Measurements from ENCODE around the gene ENDOG.
A peak's percentile ranks its signal among the peaks of the same experiment; 100 is the strongest.
"Not testable (repeated sequence)": the region's sequence is repeated elsewhere in the genome, so short reads cannot be mapped to it uniquely, and the experiment has no call there.

ENDOG gene

GRCh38 chr9:128841694-128842492 is 23.6 kb downstream of the ENDOG start:
- H3K27me3 ChIP-seq (ENCODE audit: insufficient read depth, insufficient read length) = no peaks in the 10 kb centered on the region
- H3K4me3 ChIP-seq (ENCODE audit: insufficient read length, low read depth) = no peak overlapping the region
- no peak for DNase-seq (ENCODE audit: low read depth, low spot score)
- H3K9me3 ChIP-seq (ENCODE audit: insufficient read depth, low read length) = no peaks in the 10 kb centered on the region
- H3K9ac ChIP-seq (ENCODE audit: insufficient read length, low read depth) = no peak overlapping the region
- peaks cover 61% of the 10 kb centered on the region for H3K36me3 ChIP-seq (ENCODE audit: insufficient read depth, insufficient read length, low read length)
- no peak for TF ChIP-seq SUZ12 (IDR thresholded peaks at IDR 0.05; ENCODE audit: extremely low read depth, insufficient read depth, insufficient read length)
- TF ChIP-seq YY1 (IDR thresholded peaks at IDR 0.05; ENCODE audit: insufficient read depth, insufficient read length) = no peak
- TF ChIP-seq ZNF274 (IDR thresholded peaks at IDR 0.05; ENCODE audit: low read depth, low read length) = no peak
- H3K4me1 ChIP-seq (ENCODE audit: insufficient read depth, insufficient read length) = peaks cover 9% of the 10 kb centered on the region

- peaks cover 58% of the 10 kb centered on the region for H3K36me3 ChIP-seq (ENCODE audit: insufficient read depth, insufficient read length, low read length)
- not testable (repeated sequence) for H3K27me3 ChIP-seq (ENCODE audit: insufficient read depth, insufficient read length); H3K9me3 ChIP-seq (ENCODE audit: insufficient read depth, low read length); DNase-seq (ENCODE audit: low read depth, low spot score); H3K4me3 ChIP-seq (ENCODE audit: insufficient read length, low read depth); H3K4me1 ChIP-seq (ENCODE audit: insufficient read depth, insufficient read length); H3K9ac ChIP-seq (ENCODE audit: insufficient read length, low read depth)
Observed at GRCh38 chr9:128843171-128843570, 24.9 kb downstream of the ENDOG start.

- DNase-seq (ENCODE audit: low read depth, low spot score) = no peak
- no peak overlapping the region for H3K4me3 ChIP-seq (ENCODE audit: insufficient read length, low read depth)
- TF ChIP-seq ZNF274 (IDR thresholded peaks at IDR 0.05; ENCODE audit: low read depth, low read length) = no peak
- TF ChIP-seq SUZ12 (IDR thresholded peaks at IDR 0.05; ENCODE audit: extremely low read depth, insufficient read depth, insufficient read length) = no peak
- TF ChIP-seq YY1 (IDR thresholded peaks at IDR 0.05; ENCODE audit: insufficient read depth, insufficient read length) = no peak
- H3K36me3 ChIP-seq (ENCODE audit: insufficient read depth, insufficient read length, low read length) = peaks cover 46% of the 10 kb centered on the region
- peaks cover 9% of the 10 kb centered on the region for H3K4me1 ChIP-seq (ENCODE audit: insufficient read depth, insufficient read length)
- H3K27me3 ChIP-seq (ENCODE audit: insufficient read depth, insufficient read length) = no peaks in the 10 kb centered on the region
- H3K9ac ChIP-seq (ENCODE audit: insufficient read length, low read depth) = no peak overlapping the region
- H3K9me3 ChIP-seq (ENCODE audit: insufficient read depth, low read length) = peaks cover 9% of the 10 kb centered on the region; the same call in 1 of the 2 replicates
Observed at GRCh38 chr9:128845186-128845931, 27.1 kb downstream of the ENDOG start.

GRCh38 chr9:128846680-128847030 is 28.4 kb downstream of the ENDOG start:
- TF ChIP-seq YY1 (IDR thresholded peaks at IDR 0.05; ENCODE audit: insufficient read depth, insufficient read length) = no peak
- no peak for TF ChIP-seq ZNF274 (IDR thresholded peaks at IDR 0.05; ENCODE audit: low read depth, low read length)
- TF ChIP-seq SUZ12 (IDR thresholded peaks at IDR 0.05; ENCODE audit: extremely low read depth, insufficient read depth, insufficient read length) = no peak
- DNase-seq (ENCODE audit: low read depth, low spot score) = no peak
- peaks cover 9% of the 10 kb centered on the region for H3K4me1 ChIP-seq (ENCODE audit: insufficient read depth, insufficient read length)
- peaks cover 22% of the 10 kb centered on the region for H3K9me3 ChIP-seq (ENCODE audit: insufficient read depth, low read length)
- H3K4me3 ChIP-seq (ENCODE audit: insufficient read length, low read depth) = no peak overlapping the region
- peaks cover 41% of the 10 kb centered on the region for H3K36me3 ChIP-seq (ENCODE audit: insufficient read depth, insufficient read length, low read length)
- no peaks in the 10 kb centered on the region for H3K27me3 ChIP-seq (ENCODE audit: insufficient read depth, insufficient read length)
- H3K9ac ChIP-seq (ENCODE audit: insufficient read length, low read depth) = peak overlapping the region; percentile 32

- H3K9ac ChIP-seq (ENCODE audit: insufficient read length, low read depth) = no peak overlapping the region
- H3K27me3 ChIP-seq (ENCODE audit: insufficient read depth, insufficient read length) = no peaks in the 10 kb centered on the region
- H3K9me3 ChIP-seq (ENCODE audit: insufficient read depth, low read length) = peaks cover 28% of the 10 kb centered on the region
- H3K36me3 ChIP-seq (ENCODE audit: insufficient read depth, insufficient read length, low read length) = peaks cover 34% of the 10 kb centered on the region
- peaks cover 9% of the 10 kb centered on the region for H3K4me1 ChIP-seq (ENCODE audit: insufficient read depth, insufficient read length)
- no peak overlapping the region for H3K4me3 ChIP-seq (ENCODE audit: insufficient read length, low read depth)
- DNase-seq (ENCODE audit: low read depth, low spot score) = no peak
- TF ChIP-seq ZNF274 (IDR thresholded peaks at IDR 0.05; ENCODE audit: low read depth, low read length) = no peak
- no peak for TF ChIP-seq YY1 (IDR thresholded peaks at IDR 0.05; ENCODE audit: insufficient read depth, insufficient read length)
- TF ChIP-seq SUZ12 (IDR thresholded peaks at IDR 0.05; ENCODE audit: extremely low read depth, insufficient read depth, insufficient read length) = no peak
Observed at GRCh38 chr9:128847803-128848202, 29.5 kb downstream of the ENDOG start.

- not testable (repeated sequence) for DNase-seq (ENCODE audit: low read depth, low spot score); H3K27me3 ChIP-seq (ENCODE audit: insufficient read depth, insufficient read length); H3K9ac ChIP-seq (ENCODE audit: insufficient read length, low read depth); H3K4me3 ChIP-seq (ENCODE audit: insufficient read length, low read depth); H3K4me1 ChIP-seq (ENCODE audit: insufficient read depth, insufficient read length)
- Histone ChIP-seq H3K36me3 (ENCODE audit: insufficient read depth, insufficient read length, low read length) (peaks cover 18% of the 10 kb centered on the region), H3K9me3 (ENCODE audit: insufficient read depth, low read length) (peaks cover 28% of the 10 kb centered on the region)
Observed at GRCh38 chr9:128851024-128851423, 32.7 kb downstream of the ENDOG start.

GRCh38 chr9:128851779-128852600 is 33.7 kb downstream of the ENDOG start:
- H3K9ac ChIP-seq (ENCODE audit: insufficient read length, low read depth); H3K27me3 ChIP-seq (ENCODE audit: insufficient read depth, insufficient read length); DNase-seq (ENCODE audit: low read depth, low spot score); H3K4me3 ChIP-seq (ENCODE audit: insufficient read length, low read depth); H3K4me1 ChIP-seq (ENCODE audit: insufficient read depth, insufficient read length): not testable (repeated sequence)
- Histone ChIP-seq H3K9me3 (ENCODE audit: insufficient read depth, low read length) (peaks cover 28% of the 10 kb centered on the region), H3K36me3 (ENCODE audit: insufficient read depth, insufficient read length, low read length) (peaks cover 13% of the 10 kb centered on the region)

GRCh38 chr9:128852646-128853045 is 34.3 kb downstream of the ENDOG start:
- peaks cover 28% of the 10 kb centered on the region for H3K9me3 ChIP-seq (ENCODE audit: insufficient read depth, low read length)
- not testable (repeated sequence) for H3K36me3 ChIP-seq (ENCODE audit: insufficient read depth, insufficient read length, low read length); H3K4me3 ChIP-seq (ENCODE audit: insufficient read length, low read depth); H3K27me3 ChIP-seq (ENCODE audit: insufficient read depth, insufficient read length); H3K4me1 ChIP-seq (ENCODE audit: insufficient read depth, insufficient read length); H3K9ac ChIP-seq (ENCODE audit: insufficient read length, low read depth); DNase-seq (ENCODE audit: low read depth, low spot score)

- DNase-seq (ENCODE audit: low read depth, low spot score); H3K4me1 ChIP-seq (ENCODE audit: insufficient read depth, insufficient read length); H3K36me3 ChIP-seq (ENCODE audit: insufficient read depth, insufficient read length, low read length); H3K9ac ChIP-seq (ENCODE audit: insufficient read length, low read depth); H3K4me3 ChIP-seq (ENCODE audit: insufficient read length, low read depth); H3K27me3 ChIP-seq (ENCODE audit: insufficient read depth, insufficient read length): not testable (repeated sequence)
- H3K9me3 ChIP-seq (ENCODE audit: insufficient read depth, low read length) = peaks cover 19% of the 10 kb centered on the region
Observed at GRCh38 chr9:128854454-128854853, 36.2 kb downstream of the ENDOG start.

GRCh38 chr9:128858476-128858875 is 40.2 kb downstream of the ENDOG start:
- H3K4me3 ChIP-seq (ENCODE audit: insufficient read length, low read depth); H3K4me1 ChIP-seq (ENCODE audit: insufficient read depth, insufficient read length); H3K9me3 ChIP-seq (ENCODE audit: insufficient read depth, low read length); DNase-seq (ENCODE audit: low read depth, low spot score); H3K36me3 ChIP-seq (ENCODE audit: insufficient read depth, insufficient read length, low read length); H3K27me3 ChIP-seq (ENCODE audit: insufficient read depth, insufficient read length); H3K9ac ChIP-seq (ENCODE audit: insufficient read length, low read depth): not testable (repeated sequence)
